Measurements from ENCODE around the gene ENPP5.

DNA sequence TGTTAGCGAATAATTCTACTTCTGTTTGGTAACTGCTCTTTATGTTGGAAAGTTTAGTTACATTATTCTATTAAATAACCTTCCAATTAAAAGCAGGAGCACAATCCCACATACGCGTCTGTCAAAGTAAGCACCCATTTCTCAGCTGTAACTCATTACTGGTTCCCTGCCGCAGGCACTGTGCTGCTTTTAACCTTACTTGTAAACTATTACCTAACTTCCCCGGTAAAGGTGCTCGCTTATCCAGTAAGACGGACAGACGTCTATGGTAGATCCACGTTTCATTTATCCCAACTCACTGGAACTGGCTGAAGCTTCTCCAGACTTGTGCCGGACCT, 41.5 kb downstream of the ENPP5 start:
- TF ChIP-seq, protein P1, sequence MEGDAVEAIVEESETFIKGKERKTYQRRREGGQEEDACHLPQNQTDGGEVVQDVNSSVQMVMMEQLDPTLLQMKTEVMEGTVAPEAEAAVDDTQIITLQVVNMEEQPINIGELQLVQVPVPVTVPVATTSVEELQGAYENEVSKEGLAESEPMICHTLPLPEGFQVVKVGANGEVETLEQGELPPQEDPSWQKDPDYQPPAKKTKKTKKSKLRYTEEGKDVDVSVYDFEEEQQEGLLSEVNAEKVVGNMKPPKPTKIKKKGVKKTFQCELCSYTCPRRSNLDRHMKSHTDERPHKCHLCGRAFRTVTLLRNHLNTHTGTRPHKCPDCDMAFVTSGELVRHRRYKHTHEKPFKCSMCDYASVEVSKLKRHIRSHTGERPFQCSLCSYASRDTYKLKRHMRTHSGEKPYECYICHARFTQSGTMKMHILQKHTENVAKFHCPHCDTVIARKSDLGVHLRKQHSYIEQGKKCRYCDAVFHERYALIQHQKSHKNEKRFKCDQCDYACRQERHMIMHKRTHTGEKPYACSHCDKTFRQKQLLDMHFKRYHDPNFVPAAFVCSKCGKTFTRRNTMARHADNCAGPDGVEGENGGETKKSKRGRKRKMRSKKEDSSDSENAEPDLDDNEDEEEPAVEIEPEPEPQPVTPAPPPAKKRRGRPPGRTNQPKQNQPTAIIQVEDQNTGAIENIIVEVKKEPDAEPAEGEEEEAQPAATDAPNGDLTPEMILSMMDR (IDR thresholded peaks at IDR 0.05) = no peak
- TF ChIP-seq POLR2A (IDR thresholded peaks at IDR 0.05) = no peak

Measured in esophagus squamous epithelium (tissue), 4 donors.